Right ventricle myocardium inferior (tissue), 1 donor: ENCODE data around the gene FSTL4. TPM values are rescaled to one million over a fixed set of nuclear protein-coding genes. Genes with fewer than 3 reads are reported as not detected.

Experiments
- ATAC-seq: fragments of 200-7000 bp; cut with Tn5 transposase; one replicate; pipeline ENCODE4 v1.9.1; 2020; ENCODE audit warnings: mild to moderate bottlenecking, moderate library complexity
- DNase-seq: peaks from one replicate; pipeline ENCODE4 v3.0.0; 2021; ENCODE audit errors: missing footprints
- intact Hi-C: fragments of 100-400 bp; cut with DNase I; formaldehyde crosslinking; loops from one replicate; pipeline ENCODE4 v1.11.0; 2022
- total RNA-seq: library from RNA; stranded (reverse); fragmentation: NEBNext Ultra II Directional; extraction: Animal tissue kit (Norgen Biotek cat#: 25700); gene quantifications from one replicate; pipeline ENCODE4 v1.2.1, GENCODE V29; 2021
- donor health status: DM: no; HTN: yes; CAD: no; lungs with severe emphysema.

Gene FSTL4
- total RNA-seq, 1 donor from 2014 or later = not detected

- DNase-seq = no peak
- ATAC-seq = no peak
- intact Hi-C loops = no loop called here
Observed at GRCh38 chr5:133370036-133370831, 242.1 kb downstream of the FSTL4 start.

- DNase-seq = no peak
- intact Hi-C loops = no loop called here
- no peak for ATAC-seq
Observed at GRCh38 chr5:133368916-133369783, 243.2 kb downstream of the FSTL4 start.

GRCh38 chr5:133367984-133368383, 244.4 kb downstream of the FSTL4 start:
- intact Hi-C loops = no loop called here
- ATAC-seq (no peak), DNase-seq (no peak)

GRCh38 chr5:133367071-133367786, 245.1 kb downstream of the FSTL4 start:
- no peak for ATAC-seq

GRCh38 chr5:133366438-133366837, 245.9 kb downstream of the FSTL4 start:
- intact Hi-C loops = no loop called here
- DNase-seq (no peak), ATAC-seq (no peak)

More at GRCh38 chr5:133367071-133367786, 245.1 kb downstream of the FSTL4 start:
- DNase-seq = no peak
- intact Hi-C loops = no loop called here

GRCh38 chr5:133365738-133366137, 246.6 kb downstream of the FSTL4 start:
- DNase-seq (no peak), ATAC-seq (no peak)
- intact Hi-C loops = no loop called here

- DNase-seq (no peak), ATAC-seq (no peak)
- intact Hi-C loops = no loop called here
Observed at GRCh38 chr5:133364936-133365707, 247.2 kb downstream of the FSTL4 start.

- intact Hi-C loops = no loop called here
- no peak for ATAC-seq
- no peak for DNase-seq
Observed at GRCh38 chr5:133363807-133364587, 248.3 kb downstream of the FSTL4 start.

- no peak for DNase-seq
- no peak for ATAC-seq
- intact Hi-C loops = no loop called here
Observed at GRCh38 chr5:133362438-133362837, 249.9 kb downstream of the FSTL4 start.

GRCh38 chr5:133361922-133362321, 250.4 kb downstream of the FSTL4 start:
- no peak for DNase-seq
- intact Hi-C loops = no loop called here
- ATAC-seq = no peak

GRCh38 chr5:133360693-133361472, 251.5 kb downstream of the FSTL4 start:
- DNase-seq (no peak), ATAC-seq (no peak)
- intact Hi-C loops = no loop called here

GRCh38 chr5:133359861-133360260, 252.5 kb downstream of the FSTL4 start:
- DNase-seq (no peak), ATAC-seq (no peak)
- intact Hi-C loops = no loop called here

- ATAC-seq (no peak), DNase-seq (no peak)
- intact Hi-C loops = no loop called here
Observed at GRCh38 chr5:133358271-133358670, 254.1 kb downstream of the FSTL4 start.

GRCh38 chr5:133357758-133358157, 254.6 kb downstream of the FSTL4 start:
- intact Hi-C loops = no loop called here
- DNase-seq (no peak), ATAC-seq (no peak)

GRCh38 chr5:133356984-133357421, 255.3 kb downstream of the FSTL4 start:
- DNase-seq (no peak), ATAC-seq (no peak)
- intact Hi-C loops = no loop called here

- ATAC-seq (no peak), DNase-seq (no peak)
- intact Hi-C loops = no loop called here
Observed at GRCh38 chr5:133356396-133356983, 255.9 kb downstream of the FSTL4 start.
